H1 (cell line): ENCODE results near the gene KLK12.

Experiments
- CTCF ChIP-seq, 3 experiments: IDR thresholded peaks; 1 replicate in 2 of 3; 2 replicates in 1 of 3; pipeline versions ENCODE4 v1.5.1 to v1.6.1; 2011; ENCODE audit warnings: low read length in 3 of 3, mild to moderate bottlenecking in 3 of 3, inconsistent platforms in 2 of 3, low read depth in 1 of 3, moderate library complexity in 1 of 3; ENCODE audit not compliant: insufficient read depth in 1 of 3; ENCODE audit errors: control extremely low read depth in 1 of 3
- POLR2A ChIP-seq, 2 experiments: IDR thresholded peaks; 1 replicate in 1 of 2; 2 replicates in 1 of 2; pipeline ENCODE4 v1.6.1; 2011; ENCODE audit warnings: low read depth in 2 of 2, low read length in 2 of 2, mild to moderate bottlenecking in 2 of 2; ENCODE audit errors: control extremely low read depth in 1 of 2
- RFX5 ChIP-seq: IDR thresholded peaks from 2 replicates; pipeline ENCODE4 v1.6.1; 2011; ENCODE audit warnings: low read depth, low read length, improper control_type of control experiment, borderline replicate concordance

- no peak for TF ChIP-seq RFX5
- no peak for TF ChIP-seq POLR2A (IDR thresholded peaks at IDR 0.05; ENCODE audit: control extremely low read depth in 1 of 2, low read depth in 2 of 2, low read length in 2 of 2)
- TF ChIP-seq CTCF (IDR thresholded peaks at IDR 0.05; ENCODE audit: control extremely low read depth in 1 of 3, insufficient read depth in 1 of 3, low read depth in 1 of 3, low read length in 3 of 3) = peak in 1 of 3 experiments; percentile 8; a peak in 1 of 4 replicates
Observed at GRCh38 chr19:51000981-51001380, 33.8 kb downstream of the KLK12 start.
